GM21515 (cell line): ENCODE results near the gene SERINC3.

Experiments
- ATAC-seq: cut with Tn5 transposase; IDR thresholded peaks from one replicate; pipeline ENCODE4 v1.9.1; 2021; ENCODE audit not compliant: unreplicated experiment

SERINC3 gene

GRCh38 chr20:44467289-44467883 is 54.5 kb downstream of the SERINC3 start:
- ATAC-seq = no peak

DNA sequence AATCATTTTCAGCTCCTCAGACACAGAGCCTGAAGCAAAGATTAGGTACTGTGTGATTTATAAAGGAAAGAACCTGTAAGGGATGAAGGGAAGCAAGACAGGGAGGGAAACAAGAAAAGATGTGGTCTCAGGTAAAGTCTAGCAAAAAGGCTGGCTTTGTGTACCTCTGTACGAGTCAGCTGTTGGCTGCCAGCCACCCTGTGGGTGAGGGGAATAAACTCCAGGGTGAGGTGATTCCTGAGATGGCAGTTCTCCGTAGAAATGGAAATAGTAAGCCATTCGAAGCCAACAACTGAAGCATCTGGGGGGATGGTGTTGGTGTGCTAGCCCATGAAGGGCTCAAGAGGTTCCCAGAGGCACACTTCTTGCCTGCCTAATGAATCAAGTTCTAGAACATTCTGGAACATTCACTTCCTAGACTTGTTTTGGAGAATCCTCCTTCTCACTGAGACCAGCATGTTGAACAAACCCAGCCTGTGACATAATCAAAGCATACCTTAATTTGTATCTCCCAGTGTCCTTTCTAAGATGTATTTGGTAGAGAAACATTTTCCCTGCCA is 56.8 kb downstream of the SERINC3 start:
- ATAC-seq = no peak

DNA sequence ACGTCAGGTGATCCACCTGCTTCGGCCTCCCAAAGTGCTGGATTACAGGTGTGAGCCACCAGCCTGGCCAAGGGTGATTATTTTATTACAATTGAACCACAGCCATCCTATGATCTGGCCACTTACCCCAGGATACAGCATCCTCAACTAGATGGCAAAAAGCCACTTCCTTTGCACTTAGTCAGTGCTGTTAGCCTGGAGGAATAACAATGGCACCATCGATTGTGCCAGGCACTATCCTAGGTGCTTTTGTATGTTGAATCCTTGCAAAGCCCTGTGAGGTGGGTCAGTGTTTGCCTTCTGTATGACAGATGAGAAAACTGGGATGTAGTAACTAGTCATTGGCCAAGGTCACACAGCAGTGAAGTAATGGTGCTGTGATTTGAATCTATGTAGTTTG is 57.4 kb downstream of the SERINC3 start:
- no peak for ATAC-seq

GRCh38 chr20:44463466-44463865 is 58.4 kb downstream of the SERINC3 start:
- ATAC-seq = no peak

DNA sequence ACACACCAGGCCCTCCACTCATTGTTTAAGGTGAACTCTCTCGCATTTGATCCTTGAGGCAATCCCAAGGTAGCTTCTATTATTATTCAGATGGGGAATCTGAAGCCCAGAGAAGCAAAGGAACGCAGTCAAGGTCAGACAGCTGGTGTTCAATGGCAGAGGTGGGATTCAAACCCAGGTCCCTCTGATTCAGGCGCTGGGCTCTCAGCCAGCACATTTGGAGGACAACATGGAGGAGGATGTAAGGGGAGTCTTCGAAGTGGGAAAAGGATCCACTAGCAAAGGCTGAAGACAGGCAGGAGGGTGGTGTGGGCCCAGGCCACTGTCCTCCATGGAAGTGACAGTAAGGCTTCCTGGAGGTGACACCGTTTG is 60.1 kb downstream of the SERINC3 start:
- ATAC-seq = no peak

GRCh38 chr20:44461142-44461802 is 60.6 kb downstream of the SERINC3 start:
- no peak for ATAC-seq

- ATAC-seq = no peak
These were observed 61.1 kb downstream of the SERINC3 start for GRCh38 chr20:44460795-44461141.

- no peak for ATAC-seq
These were observed 62.6 kb downstream of the SERINC3 start for GRCh38 chr20:44459271-44459670.

- ATAC-seq = no peak
These were observed 64.9 kb downstream of the SERINC3 start for GRCh38 chr20:44457016-44457415.

GRCh38 chr20:44456611-44457010 is 65.3 kb downstream of the SERINC3 start:
- no peak for ATAC-seq

GRCh38 chr20:44455126-44455525 is 66.7 kb downstream of the SERINC3 start:
- no peak for ATAC-seq

DNA sequence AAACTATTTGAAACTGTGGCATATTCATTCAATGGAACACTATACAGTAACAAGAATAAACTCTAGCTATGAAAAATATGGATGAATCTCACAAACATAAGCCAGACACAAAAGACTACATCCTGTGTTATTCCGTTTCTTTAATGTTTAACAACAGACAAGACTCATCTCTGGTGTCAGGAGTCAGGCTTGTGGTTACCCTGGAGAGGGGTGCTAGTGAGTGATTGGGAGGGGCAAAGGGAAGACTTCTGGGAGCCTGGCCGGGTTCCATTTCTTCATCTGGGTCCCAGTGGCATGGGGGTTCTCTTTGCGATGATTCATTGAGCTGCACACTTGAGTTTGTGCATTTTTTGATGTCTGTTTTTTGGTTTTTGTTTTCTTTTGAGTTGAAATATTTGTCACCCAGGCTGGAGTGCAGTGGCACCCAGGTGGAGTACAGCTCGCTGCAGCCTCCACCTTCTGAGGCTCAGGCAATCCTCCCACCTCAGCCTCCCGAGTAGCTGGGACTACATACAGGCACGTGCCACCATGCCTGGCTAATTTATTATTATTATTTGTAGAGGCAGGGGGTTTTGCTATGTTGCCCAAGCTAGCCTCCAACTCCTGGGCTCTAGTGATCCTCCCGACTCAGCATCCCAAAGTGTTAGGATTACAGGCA is 67.4 kb downstream of the SERINC3 start:
- no peak for ATAC-seq

DNA sequence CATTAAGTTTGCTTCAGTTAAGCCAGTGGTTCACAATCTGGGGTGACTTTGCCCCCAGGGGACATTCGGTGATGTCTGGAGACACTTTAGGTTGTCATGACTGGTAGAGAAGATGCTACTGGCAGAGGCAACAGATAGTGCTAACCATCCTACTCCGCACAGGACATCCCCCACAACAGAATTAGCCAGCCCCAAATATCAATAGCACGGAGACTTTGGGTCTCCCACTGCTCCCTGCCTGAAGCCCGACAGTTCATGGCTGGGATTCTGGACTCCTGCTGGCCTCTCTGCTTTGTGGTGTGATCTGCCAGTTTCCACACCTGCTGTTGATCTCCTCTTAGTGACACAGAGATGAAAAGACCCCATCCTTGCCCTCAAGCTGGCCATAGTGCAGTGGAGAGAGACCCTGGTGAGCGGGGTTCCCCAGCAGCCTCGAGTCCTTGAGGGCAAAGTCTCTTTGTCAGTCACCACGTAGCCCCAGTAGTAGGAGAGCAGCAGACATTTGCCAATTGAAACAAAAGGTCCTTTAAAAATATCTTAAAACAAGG is 70.9 kb downstream of the SERINC3 start:
- no peak for ATAC-seq

- no peak for ATAC-seq
These were observed 71.5 kb downstream of the SERINC3 start for GRCh38 chr20:44450281-44450889.

DNA sequence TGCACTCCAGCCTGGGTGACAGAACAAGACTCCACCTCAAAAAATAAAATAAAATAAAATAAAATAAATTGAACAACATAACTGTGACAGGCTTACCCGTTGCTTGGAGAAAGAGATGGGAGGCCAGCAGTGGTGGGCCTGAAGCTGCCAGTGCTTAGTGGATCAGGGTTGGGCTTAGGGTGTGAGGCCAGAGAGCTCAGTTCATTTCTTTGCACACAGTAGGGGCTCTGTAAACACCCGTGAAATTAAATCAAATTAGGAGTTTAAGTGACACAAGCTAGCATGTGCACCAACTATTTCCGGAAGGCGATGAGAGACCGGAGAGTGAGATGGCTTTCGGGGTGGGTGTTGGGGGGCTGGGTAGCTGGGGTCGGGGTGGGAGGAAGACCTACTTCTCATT is 72.0 kb downstream of the SERINC3 start:
- no peak for ATAC-seq

GRCh38 chr20:44448753-44449546 is 72.9 kb downstream of the SERINC3 start:
- no peak for ATAC-seq

DNA sequence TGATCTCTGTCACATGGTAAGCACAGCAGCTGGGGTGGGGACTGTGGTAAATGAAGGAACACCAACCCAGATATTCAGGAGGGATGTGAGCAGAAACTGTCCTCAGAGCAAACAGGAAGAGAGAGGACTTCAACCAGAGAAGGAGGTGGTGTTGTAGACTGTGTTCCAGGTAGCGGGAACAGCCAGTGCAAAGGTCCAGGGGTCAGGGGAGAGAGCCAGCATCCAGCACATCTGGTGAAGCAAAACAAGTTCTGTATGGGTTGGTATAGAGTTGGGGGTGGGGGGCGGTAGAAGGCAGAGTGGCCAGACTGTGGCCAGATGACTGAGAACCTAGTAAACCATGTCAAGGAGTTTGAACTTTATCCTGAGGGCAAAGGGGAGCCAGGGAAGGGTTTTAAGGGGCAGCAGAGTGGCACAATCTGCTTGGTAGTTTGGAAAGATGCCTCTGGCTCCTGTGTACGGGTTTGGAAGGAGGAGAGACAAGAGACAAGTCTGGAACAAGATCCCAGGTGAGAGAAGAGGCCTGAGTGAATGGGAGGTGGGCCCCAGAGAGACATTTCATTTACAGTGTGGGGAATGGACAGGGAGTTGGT is 73.9 kb downstream of the SERINC3 start:
- no peak for ATAC-seq
